Mucosa of rectum (tissue), 2 donors: ENCODE measurements around the gene ZNF181.

Experiments used
- H3K27ac ChIP-seq, 2 donors: one replicate each; pipeline ENCODE4 v1.7.0; 2013; ENCODE audit warnings: inconsistent platforms in 2 of 2, low read depth in 2 of 2, low read length in 2 of 2
- H3K27me3 ChIP-seq, 2 donors: one replicate each; pipeline ENCODE4 v1.7.0; 2013; ENCODE audit warnings: low read length in 2 of 2; ENCODE audit not compliant: control insufficient read depth in 2 of 2, insufficient read depth in 2 of 2
- H3K36me3 ChIP-seq, 2 donors: one replicate each; pipeline ENCODE4 v1.7.0; 2013; ENCODE audit warnings: low read length in 2 of 2; ENCODE audit not compliant: control insufficient read depth in 2 of 2, insufficient read depth in 2 of 2
- H3K4me1 ChIP-seq, 2 donors: one replicate each; pipeline ENCODE4 v1.7.0; 2013; ENCODE audit warnings: low read length in 2 of 2, mild to moderate bottlenecking in 1 of 2; ENCODE audit not compliant: control insufficient read depth in 2 of 2, insufficient read depth in 2 of 2
- H3K4me3 ChIP-seq, 2 donors: one replicate each; pipeline ENCODE4 v1.7.0; 2013; ENCODE audit warnings: low read length in 2 of 2
- H3K9ac ChIP-seq, 2 donors: one replicate each; pipeline ENCODE4 v1.7.0; 2013; ENCODE audit warnings: low read length in 2 of 2, low read depth in 1 of 2, mild to moderate bottlenecking in 1 of 2
- H3K9me3 ChIP-seq, 2 donors: one replicate each; pipeline ENCODE4 v1.7.0; 2013; ENCODE audit warnings: low read length in 2 of 2; ENCODE audit not compliant: control insufficient read depth in 2 of 2
- donor health status: healthy.
- donor health status: Normal muscosa, but diverticular disease.

Gene ZNF181

GRCh38 chr19:34713262-34713637 lies 20.8 kb upstream of the ZNF181 start:
- no peaks in the 10 kb centered on the region for H3K4me1 ChIP-seq
- no peaks in the 10 kb centered on the region for H3K27me3 ChIP-seq
- H3K9me3 ChIP-seq, result peaks cover 0 to 9% of the 10 kb centered on the region in 2 donors
- no peaks in the 10 kb centered on the region for H3K36me3 ChIP-seq
- no peak overlapping the region for H3K9ac ChIP-seq
- H3K4me3 ChIP-seq, result no peak overlapping the region
- H3K27ac ChIP-seq, result no peak overlapping the region

- H3K36me3 ChIP-seq, result no peaks in the 10 kb centered on the region
- H3K27ac ChIP-seq, result no peak overlapping the region
- no peak overlapping the region for H3K9ac ChIP-seq
- H3K27me3 ChIP-seq, result no peaks in the 10 kb centered on the region
- H3K4me1 ChIP-seq, result no peaks in the 10 kb centered on the region
- H3K9me3 ChIP-seq, result peaks cover 0 to 9% of the 10 kb centered on the region in 2 donors
- no peak overlapping the region for H3K4me3 ChIP-seq
Measured at GRCh38 chr19:34715357-34715756, 18.7 kb upstream of the ZNF181 start.

- no peak overlapping the region for H3K4me3 ChIP-seq
- H3K9ac ChIP-seq, result no peak overlapping the region
- no peaks in the 10 kb centered on the region for H3K4me1 ChIP-seq
- H3K27ac ChIP-seq, result no peak overlapping the region
- H3K9me3 ChIP-seq, result no peaks in the 10 kb centered on the region
- H3K36me3 ChIP-seq, result no peaks in the 10 kb centered on the region
- peaks cover 0 to 5% of the 10 kb centered on the region in 2 donors for H3K27me3 ChIP-seq
Measured at GRCh38 chr19:34722353-34722752, 11.7 kb upstream of the ZNF181 start.

GRCh38 chr19:34725400-34725799 lies 8.6 kb upstream of the ZNF181 start:
- Histone ChIP-seq H3K4me1 (no peaks in the 10 kb centered on the region), H3K4me3 (no peak overlapping the region), H3K27me3 (peaks cover 0 to 5% of the 10 kb centered on the region in 2 donors), H3K9me3 (no peaks in the 10 kb centered on the region), H3K9ac (no peak overlapping the region), H3K27ac (no peak overlapping the region), H3K36me3 (no peaks in the 10 kb centered on the region)

GRCh38 chr19:34731019-34731829 lies 2.8 kb upstream of the ZNF181 start:
- H3K9ac ChIP-seq, result no peak overlapping the region
- H3K27me3 ChIP-seq, result peaks cover 0 to 3% of the 10 kb centered on the region in 2 donors

GRCh38 chr19:34731964-34732363 lies 2.1 kb upstream of the ZNF181 start:
- H3K9me3 ChIP-seq, result peaks cover 3 to 6% of the 10 kb centered on the region in 2 donors
- no peak overlapping the region for H3K27ac ChIP-seq
- no peak overlapping the region for H3K4me3 ChIP-seq
- H3K36me3 ChIP-seq, result peaks cover 0 to 12% of the 10 kb centered on the region in 2 donors
- H3K4me1 ChIP-seq, result peaks cover 15 to 16% of the 10 kb centered on the region in 2 donors
- no peaks in the 10 kb centered on the region for H3K27me3 ChIP-seq
- no peak overlapping the region for H3K9ac ChIP-seq

More at GRCh38 chr19:34731019-34731829, 2.8 kb upstream of the ZNF181 start:
- H3K27ac ChIP-seq, result no peak overlapping the region
- H3K36me3 ChIP-seq, result peaks cover 0 to 8% of the 10 kb centered on the region in 2 donors
- H3K4me3 ChIP-seq, result no peak overlapping the region
- peaks cover 15 to 16% of the 10 kb centered on the region in 2 donors for H3K4me1 ChIP-seq
- H3K9me3 ChIP-seq, result peaks cover 0 to 6% of the 10 kb centered on the region in 2 donors

- Histone ChIP-seq H3K27ac (peak overlapping the region in 1 of 2 donors; percentile 23), H3K4me3 (peak overlapping the region; percentile 90 to 98), H3K27me3 (no peaks in the 10 kb centered on the region), H3K36me3 (peaks cover 0 to 19% of the 10 kb centered on the region in 2 donors), H3K4me1 (peaks cover 15 to 16% of the 10 kb centered on the region in 2 donors), H3K9me3 (peaks cover 5 to 6% of the 10 kb centered on the region in 2 donors), H3K9ac (peak overlapping the region; percentile 24 to 96)
Measured at GRCh38 chr19:34732612-34733211, 1.3 kb upstream of the ZNF181 start.

- Histone ChIP-seq H3K27me3 (no peaks in the 10 kb centered on the region), H3K36me3 (peaks cover 0 to 25% of the 10 kb centered on the region in 2 donors), H3K4me1 (peaks cover 15 to 16% of the 10 kb centered on the region in 2 donors), H3K4me3 (peak overlapping the region; percentile 90 to 98), H3K9me3 (peaks cover 6 to 11% of the 10 kb centered on the region in 2 donors), H3K27ac (peak overlapping the region; percentile 98 to 99), H3K9ac (peak overlapping the region; percentile 94 to 96)
Measured at GRCh38 chr19:34733266-34733745, 737 bp upstream of the ZNF181 start.

- no peaks in the 10 kb centered on the region for H3K27me3 ChIP-seq
- peaks cover 15 to 16% of the 10 kb centered on the region in 2 donors for H3K9me3 ChIP-seq
- H3K4me3 ChIP-seq, result peak overlapping the region; percentile 90 to 98
- peaks cover 8 to 35% of the 10 kb centered on the region in 2 donors for H3K36me3 ChIP-seq
- peak overlapping the region; percentile 98 to 99 for H3K27ac ChIP-seq
- peaks cover 15 to 16% of the 10 kb centered on the region in 2 donors for H3K4me1 ChIP-seq
- H3K9ac ChIP-seq, result peak overlapping the region; percentile 94 to 96
Measured at GRCh38 chr19:34734537-34735103, 577 bp downstream of the ZNF181 start.
